Loucy (cell line): ENCODE results near the gene SLC5A8.

Experiments
- CTCF ChIP-seq: fragments of 200-600 bp; sonication (generic); conservative IDR thresholded peaks from 2 replicates; pipeline ENCODE4 v1.5.1; 2014; ENCODE audit warnings: mild to moderate bottlenecking, antibody characterized with exemption, low read length
- EZH2phosphoT487 ChIP-seq: fragments of 200-600 bp; IDR thresholded peaks from 2 replicates; pipeline ENCODE4 v1.6.1; 2018; ENCODE audit warnings: antibody characterized with exemption, mild to moderate bottlenecking, moderate library complexity, borderline replicate concordance

DNA sequence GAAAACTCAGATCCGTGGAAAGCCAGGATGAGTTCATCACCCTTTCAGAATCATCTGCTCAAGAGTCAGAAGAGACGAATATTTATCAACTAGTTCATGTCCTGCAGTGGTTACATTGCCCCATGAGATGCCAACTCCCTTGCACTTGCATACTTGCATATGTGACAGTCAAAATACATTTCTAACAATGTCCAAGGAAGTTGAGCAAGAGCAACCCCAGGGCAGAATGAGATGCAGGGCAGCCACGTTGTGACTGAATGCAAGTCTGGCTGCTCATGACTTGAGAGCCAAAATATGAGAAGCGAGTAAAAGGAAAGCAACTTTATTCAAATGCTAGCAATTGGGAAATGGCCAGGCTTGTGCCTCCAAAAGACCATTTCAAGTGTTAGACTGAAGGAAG, 46.2 kb upstream of the SLC5A8 start:
- TF ChIP-seq CTCF (no peak), EZH2phosphoT487 (no peak)
